NCI-H1092 (cell line): Measurements from ENCODE around the gene LINC00305.

ENCODE experiments used
- DNase-seq: peaks from one replicate; lab custom pipeline; 2025; lab: John Stamatoyannopoulos, UW

The LINC00305 gene

GRCh38 chr18:64148988-64149387 lies at the start of gene LINC00305:
TSS of gene LINC00305 (minus strand) at chr18:64149088.
- DNase-seq: no peak

DNA sequence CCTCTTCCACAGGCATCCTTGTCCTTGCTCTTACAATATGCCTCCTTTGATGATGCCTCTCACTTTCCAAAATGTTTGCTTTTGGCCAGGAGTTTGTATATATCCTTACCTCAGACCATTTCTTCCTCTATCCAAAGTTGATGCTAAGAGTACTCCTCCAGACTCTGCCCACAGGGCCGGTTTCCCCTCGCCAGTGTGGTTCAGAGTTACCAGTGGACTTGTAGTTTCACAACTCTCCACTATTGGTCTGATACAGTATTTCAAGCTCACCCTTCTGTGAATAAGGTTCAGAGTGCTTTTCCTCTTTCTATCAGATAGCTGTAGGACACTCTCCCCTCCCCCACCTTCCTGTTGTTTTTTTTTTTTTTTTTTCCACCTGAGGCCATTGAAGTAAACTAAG lies 42.2 kb upstream of the LINC00305 start:
- DNase-seq: no peak

GRCh38 chr18:64185987-64186386 lies 37.1 kb upstream of the LINC00305 start:
- no peak for DNase-seq

- no peak for DNase-seq
These were observed 34.8 kb upstream of the LINC00305 start for GRCh38 chr18:64183665-64184064.

DNA sequence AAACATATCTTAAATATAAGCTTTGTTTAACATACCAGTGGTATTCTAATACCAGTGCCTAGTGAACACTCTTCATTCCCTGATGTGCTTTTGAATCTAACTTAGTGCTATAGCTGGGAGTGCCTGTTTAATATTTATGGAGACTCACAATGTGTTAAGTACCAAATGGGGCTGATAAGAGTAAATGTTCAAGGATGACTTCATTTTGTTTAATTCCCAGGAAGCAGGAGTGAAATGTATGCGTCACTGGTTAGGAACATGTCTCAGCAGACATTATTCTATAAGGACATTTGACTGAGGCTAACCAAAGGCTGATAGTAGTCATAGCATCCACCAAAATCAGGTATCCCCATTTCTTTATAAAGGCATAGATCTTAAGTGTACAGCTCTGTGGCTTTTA lies 31.7 kb upstream of the LINC00305 start:
- DNase-seq: no peak

DNA sequence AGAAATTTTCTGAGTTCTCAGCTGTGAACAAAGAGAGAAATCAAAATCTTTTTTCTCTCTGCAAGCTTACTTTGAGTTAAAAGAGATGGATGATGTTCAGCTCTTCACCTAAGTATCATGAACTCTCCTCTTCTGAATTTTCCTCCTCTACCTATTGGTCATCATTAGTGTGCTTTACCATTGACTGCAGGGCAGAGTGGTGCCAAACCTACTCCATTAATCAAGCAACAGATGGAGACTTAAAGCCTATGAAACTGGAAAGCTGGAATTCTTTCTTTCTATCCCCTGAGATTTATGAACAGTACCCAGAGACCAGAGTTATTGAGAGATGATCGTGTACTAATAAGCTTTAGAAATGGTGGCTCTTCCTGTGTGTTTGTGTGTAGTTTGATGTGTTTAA lies 31.3 kb upstream of the LINC00305 start:
- DNase-seq: no peak

- DNase-seq: no peak
These were observed 30.7 kb upstream of the LINC00305 start for GRCh38 chr18:64179556-64180080.

DNA sequence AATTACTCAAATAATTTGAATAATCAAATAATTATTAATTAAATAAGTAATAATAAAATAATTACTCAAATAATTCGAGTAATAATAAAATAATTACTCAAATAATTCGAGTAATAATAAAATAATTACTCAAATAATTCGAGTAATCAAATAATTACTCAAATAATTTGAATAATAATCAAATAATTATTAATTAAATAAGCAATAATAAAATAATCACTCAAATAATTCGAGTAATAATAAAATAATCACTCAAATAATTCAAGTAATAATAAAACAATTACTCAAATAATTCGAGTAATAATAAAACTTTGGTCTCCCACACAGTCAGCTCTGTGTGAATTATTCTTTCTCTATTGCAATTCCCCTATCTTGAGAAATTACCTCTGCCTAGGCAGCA lies 30.0 kb upstream of the LINC00305 start:
- DNase-seq: no peak

DNA sequence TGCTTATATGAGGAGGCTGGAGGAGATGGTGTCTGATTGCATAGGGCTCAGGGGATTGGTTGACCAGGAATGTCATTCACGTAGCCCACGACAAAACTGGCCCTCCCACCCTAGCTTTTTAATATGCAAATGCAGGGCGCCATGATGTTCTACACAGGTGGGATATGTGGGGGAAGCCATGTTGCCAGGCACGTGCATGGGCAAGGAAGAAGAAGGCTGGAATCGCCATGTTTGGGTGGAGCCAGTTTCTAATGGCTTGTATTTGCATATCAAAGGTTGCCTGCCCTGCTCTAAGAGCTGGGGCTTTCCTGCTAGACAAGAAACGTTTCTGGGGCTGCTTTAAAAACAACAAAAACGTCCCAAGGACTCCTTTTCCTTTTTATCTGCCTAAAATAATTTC lies 26.5 kb upstream of the LINC00305 start:
- no peak for DNase-seq

DNA sequence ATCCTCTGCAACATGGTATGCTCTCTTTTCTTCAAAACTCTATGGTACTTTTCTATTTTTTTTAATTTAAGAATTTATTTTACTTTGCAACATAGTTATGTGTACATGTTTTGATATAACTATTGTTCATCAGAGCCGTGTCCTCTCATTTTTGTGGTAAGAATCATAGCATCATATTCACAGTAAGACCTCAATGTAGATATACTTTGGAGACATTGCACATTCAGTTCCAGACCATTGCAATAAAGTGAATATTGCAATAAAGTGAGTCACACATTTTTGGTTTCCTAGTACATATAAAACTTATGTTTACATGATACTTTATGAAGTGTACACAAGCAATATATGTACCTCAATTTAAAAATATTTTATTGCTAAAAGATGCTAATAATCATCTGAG lies 22.7 kb upstream of the LINC00305 start:
- no peak for DNase-seq

DNA sequence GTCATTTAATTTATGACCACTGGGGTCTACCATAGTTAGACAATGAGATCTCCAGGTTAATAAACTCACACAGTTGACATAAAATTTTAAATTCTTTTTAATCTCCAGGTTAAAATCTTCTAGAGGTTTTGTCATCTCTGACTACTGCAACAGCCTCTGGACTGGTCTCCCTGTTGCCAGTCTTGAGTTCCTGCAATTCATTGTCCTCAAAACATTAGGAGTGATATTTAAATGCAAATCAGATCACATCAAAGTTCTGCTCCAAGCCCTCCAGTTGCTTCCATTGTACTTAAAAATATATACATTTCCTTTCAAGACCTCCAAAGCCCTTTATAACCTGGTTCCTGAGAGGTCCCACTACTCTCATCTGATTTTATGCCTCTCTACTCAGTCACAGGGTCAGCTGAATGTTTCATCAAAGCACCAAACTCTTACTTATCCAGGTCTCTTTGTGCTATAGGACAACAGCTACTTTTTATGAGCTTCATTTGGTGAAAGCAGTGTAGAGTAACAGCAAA lies 18.6 kb upstream of the LINC00305 start:
- DNase-seq: no peak

DNA sequence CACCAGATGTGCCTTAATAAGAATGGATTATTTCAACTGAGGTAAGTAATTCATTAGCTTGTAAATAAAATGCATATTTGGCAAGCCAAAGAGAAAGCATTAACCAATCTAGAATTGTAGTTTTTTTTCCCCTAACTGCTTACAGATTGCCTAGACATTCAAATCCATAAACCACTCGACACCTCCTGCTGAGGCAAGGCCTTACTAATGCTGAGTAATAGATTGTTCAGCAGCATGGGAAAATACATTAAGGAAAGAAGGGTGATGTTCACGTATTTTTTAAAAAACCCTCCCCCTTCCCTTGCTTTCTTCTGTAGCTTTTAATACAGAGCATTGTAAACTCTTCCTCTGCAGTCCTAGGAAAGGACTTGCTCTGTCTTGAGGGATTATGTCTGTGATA lies 17.0 kb upstream of the LINC00305 start:
- no peak for DNase-seq

DNA sequence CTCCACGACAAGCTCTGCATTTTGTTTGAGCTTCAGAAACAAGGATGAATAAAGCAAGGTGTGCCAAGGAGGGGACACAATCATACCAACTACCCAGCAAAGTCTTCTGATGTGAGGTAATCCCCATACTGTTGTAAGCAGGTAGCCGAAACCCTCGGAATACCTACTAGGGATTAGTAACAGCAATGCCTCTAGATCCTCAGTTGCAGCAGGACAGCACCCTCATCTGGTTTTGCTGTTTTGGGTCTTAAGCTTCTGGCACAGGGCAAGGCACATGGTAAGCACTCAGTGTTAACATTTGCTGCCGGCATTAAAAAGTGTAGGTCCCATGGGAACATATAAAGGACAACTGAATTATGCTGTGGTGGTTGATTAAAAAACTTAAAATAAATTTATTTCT lies 16.0 kb upstream of the LINC00305 start:
- DNase-seq: no peak

- no peak for DNase-seq
These were observed 1.1 kb upstream of the LINC00305 start for GRCh38 chr18:64149916-64150438.

GRCh38 chr18:64142904-64143303 lies 6.0 kb downstream of the LINC00305 start:
- no peak for DNase-seq

DNA sequence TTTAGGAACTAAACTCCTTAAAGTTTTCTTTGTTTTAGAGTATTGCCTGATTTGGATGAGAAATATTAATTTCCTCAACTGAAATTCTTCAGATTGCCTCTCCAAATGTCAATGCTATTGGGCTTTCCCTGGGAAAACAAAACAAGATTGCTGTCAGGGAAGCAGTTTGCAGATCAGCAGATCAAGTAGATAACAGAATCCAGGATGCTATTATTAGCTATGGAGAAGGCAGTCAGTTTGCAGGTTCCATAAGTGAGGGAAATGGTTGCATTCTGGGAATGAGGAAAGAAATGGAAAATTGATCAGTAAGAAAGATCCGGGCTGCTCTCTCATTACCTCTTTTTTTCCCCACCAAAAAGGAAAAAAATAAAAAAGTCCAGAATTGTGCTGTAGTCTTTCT lies 11.0 kb downstream of the LINC00305 start:
- no peak for DNase-seq

DNA sequence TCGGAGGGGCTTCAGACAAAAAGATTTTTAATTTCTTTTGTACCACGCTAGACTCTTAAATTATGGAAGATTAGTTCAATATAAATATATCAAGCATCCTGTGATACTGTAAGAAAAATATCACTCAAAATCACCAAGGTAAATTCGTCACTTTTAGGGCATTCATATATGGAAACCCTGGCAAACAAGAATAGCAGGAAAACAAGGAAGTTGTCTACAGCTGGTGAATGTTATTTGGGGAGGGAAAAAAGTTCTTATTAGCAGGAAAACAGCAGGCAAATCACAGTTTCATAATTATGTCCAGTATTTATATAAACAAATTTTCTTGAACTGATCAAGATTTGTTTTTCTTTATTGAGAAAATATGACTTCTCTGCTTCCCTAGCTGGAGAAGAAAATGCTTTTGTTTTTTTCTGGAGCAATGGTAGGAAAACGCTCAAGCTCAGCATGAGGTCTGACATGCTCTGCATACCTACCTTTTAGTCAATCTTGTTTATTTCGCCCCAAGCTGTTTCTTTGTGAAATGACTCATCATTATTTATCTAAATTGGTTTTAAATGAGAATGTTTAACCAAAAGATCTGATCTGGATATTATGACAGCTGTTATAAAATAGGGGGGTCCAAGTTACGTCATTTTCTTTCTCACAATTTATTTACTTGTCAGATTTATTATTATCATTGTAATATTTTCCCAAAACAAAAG lies 14.7 kb downstream of the LINC00305 start:
- DNase-seq: no peak

GRCh38 chr18:64132871-64133270 lies 16.0 kb downstream of the LINC00305 start:
- no peak for DNase-seq

DNA sequence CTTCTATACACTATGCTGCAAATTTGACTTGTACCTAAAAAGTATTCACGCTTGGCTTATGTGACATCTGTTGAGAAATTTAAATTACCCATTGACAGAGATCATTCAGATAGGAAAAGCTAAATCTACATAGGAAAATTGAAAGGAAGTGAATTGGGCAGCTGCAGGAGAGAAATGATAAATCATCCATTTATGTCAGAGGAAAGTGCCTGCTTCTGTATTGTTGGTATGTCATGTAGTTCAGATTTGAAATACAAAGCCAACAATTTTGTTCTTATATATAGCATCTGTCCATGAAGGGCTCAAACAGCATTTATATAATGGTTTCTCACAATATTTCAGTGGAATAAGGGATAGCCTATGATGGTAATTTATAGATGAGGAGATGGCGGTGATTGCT lies 17.6 kb downstream of the LINC00305 start:
- no peak for DNase-seq

- no peak for DNase-seq
These were observed 21.7 kb downstream of the LINC00305 start for GRCh38 chr18:64127172-64127571.

- DNase-seq: no peak
These were observed 29.0 kb downstream of the LINC00305 start for GRCh38 chr18:64119916-64120315.

GRCh38 chr18:64118406-64118805 lies 30.5 kb downstream of the LINC00305 start:
- DNase-seq: no peak

DNA sequence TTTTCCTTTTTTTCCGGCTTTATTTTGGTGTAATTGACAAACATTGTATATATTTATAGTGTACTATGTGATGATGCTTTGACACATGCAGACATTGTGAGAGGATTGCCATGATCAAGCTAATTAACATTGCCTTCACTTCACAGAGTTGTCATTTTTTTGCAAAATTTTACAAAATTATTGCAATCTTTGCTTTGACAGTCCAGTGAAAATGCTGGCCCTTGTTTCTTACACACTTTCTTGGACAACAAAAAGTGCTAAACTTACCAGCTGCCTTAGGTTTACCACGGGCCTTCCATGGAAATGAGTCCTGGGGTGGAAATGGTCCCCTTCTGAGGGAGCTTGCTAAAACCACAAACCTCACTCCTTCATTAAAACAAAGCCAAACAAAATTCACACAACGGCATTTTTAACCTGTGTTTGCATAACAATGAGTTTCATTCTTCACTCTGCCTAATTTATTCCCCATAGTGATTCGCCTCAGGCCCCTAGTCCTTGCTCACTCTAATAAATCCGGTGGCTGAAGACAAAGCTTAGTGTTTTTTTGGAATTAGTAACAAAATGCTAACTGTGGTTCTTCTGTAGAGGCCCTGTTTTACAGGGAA lies 32.2 kb downstream of the LINC00305 start:
- no peak for DNase-seq
